Endometrial microvascular endothelial cells (primary cell): ENCODE data around the gene ULK4. TPM values are rescaled to one million over a fixed set of nuclear protein-coding genes. Genes with fewer than 3 reads are reported as not detected.

Experiments
- in situ Hi-C: cut with HindIII; loops from 2 replicates; pipeline ENCODE4 v1.10.0; 2017; ENCODE audit warnings: low sequenced_read_pairs, low pct_unique_long_range_greater_than_20kb; ENCODE audit errors: inconsistent ontology term
- total RNA-seq: library from RNA; depleted of rRNA; stranded (reverse); fragments of >200 nt; gene quantifications from one replicate; pipeline ENCODE4 v1.2.3, GENCODE V29; 2015; ENCODE audit errors: inconsistent ontology term

The ULK4 gene
- total RNA-seq, 1 donor from 2014 or later, result 7.3 TPM

DNA sequence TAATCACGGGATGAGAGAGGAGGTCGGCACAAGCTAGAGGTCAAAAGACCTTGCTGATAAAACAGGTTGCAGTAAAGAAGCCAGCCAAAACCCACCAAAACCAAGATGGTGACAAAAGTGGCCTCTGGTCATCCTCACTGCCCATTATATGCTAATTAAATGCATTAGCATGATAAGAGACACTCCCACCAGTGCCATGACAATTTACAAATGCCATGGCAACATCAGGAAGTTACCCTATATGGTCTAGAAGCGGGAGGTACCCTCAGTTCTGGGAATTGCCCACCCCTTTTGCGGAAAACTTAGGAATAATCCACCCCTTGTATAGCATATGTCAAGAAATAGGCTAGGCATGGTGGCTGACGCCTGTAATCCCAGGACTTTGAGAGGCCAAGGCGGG lies 4.3 kb upstream of the ULK4 start:
- in situ Hi-C loops, result no loop called here

GRCh38 chr3:41963823-41964222 lies 1.9 kb upstream of the ULK4 start:
- in situ Hi-C loops, result no loop called here

DNA sequence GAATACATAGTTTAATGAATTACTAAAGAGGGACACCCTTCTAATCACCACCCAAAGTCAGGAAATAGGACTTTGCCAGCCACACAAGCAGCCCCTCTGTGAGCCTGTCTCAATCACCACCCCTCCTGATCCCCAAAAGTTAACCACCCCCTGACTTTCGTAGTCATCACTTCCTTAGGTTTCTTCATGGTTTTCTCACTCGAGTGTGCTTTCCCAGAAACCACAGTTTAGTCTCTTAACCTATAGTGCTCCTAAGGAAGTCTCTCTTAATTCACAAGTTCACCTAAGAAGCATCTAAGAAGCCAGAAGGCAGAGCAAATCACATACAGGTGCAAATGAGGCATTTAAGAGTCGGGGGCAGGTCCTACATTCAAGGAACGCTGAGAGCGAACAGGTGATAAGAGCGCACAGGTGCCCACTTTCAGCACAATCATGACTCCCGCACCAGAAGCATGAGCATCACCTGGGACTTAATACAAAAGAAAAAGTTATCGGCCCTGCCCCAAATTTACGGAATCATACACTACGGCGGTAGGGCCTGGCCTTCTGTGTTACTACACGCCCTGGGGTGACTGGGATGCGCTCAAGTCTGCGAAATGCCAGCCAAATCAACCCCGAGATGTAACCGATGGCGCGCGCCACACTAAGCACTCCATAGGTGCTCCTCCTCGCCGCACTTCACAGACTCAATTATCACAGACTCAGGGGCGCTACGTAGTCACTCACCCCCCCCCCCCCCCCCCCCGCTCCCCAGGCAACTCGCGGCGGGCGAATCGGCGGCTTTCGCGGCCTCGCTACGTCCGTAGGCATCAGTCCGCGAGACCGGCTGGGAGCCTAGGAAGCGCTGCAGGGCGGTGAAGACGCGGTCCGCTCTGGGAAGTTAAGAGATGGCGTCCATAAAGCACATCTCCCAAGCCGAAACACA lies 815 bp downstream of the ULK4 start:
- in situ Hi-C loops, result no loop called here

GRCh38 chr3:41956574-41956973 lies 5.3 kb downstream of the ULK4 start:
- in situ Hi-C loops, result no loop called here

DNA sequence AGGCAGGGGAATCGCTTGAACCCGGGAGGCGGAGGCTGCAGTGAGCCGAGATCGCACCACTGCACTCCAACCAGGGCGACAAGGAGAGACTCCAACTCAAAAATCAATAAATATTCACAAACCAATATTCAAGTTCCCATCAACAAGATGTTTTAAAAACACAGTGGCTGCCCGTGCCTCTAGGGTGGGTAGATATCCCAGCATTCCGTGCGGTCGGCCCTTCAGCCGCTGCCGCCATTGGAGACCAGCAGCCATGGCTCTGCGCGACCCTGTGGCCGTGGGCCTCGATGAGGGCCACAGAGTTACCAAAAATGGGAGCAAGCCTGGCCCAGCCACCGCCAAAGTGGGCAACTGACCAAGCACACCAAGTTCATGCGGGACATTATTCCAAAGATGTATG lies 6.7 kb downstream of the ULK4 start:
- in situ Hi-C loops, result no loop called here

DNA sequence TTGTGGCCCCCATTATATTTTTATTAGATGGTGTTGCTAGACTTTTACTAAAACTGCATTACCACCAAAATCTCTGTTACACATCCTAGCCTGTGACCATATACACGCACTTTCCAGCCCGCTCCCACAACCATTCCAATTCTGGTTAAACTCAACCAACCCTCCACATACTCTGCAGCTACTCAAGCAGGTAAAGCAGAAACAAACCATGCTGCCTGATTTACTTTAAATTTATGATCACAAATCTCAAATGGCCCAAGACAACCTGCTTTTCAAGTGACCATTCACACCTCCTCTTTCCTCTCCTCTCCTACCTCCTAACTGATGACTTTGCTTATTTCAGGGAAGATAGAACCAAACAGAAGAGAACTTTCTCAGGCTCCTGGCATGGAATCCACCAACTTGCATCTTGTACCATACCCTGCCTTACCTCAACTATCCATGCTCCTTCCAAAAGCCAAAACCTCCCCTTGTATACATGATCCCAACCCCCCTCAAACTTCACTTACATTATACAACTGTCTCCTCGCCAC lies 18.5 kb downstream of the ULK4 start:
- in situ Hi-C loops, result no loop called here

DNA sequence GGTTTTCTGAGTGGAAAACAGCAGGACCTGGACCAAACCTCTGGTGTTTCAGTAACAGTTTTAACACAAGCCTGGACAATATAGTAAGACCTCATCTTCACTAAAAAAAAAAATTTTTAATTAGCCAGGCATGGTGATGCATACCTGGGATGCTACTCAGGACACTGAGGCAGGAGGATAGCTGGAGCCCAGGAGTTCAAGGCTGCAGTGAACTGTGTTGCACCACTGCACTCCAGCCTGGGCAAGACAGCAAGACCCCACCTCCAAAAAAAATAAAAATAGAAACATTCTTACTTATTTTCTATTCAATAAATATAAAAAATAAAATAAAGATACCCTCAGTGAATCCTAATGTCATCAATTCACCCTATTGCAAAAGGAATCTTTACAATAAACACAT lies 21.5 kb downstream of the ULK4 start:
- in situ Hi-C loops, result no loop called here

DNA sequence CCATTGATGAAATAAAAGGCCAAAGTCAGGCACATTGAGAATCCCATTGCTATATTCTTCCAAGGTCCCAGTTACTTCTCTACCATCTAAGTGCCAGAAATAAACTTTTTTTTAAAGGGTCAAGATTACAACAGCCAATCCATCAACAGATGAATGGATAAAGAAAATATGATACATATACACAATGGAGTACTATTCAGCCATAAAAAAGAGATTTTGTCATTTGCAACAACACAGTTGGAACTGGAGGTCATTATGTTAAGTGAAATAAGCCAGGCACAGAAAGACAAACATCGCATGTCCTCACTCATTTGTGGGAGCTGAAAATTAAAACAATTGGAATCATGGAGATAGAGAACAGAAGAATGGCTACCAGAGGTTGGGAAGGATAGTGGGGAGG lies 25.5 kb downstream of the ULK4 start:
- in situ Hi-C loops, result no loop called here

- in situ Hi-C loops, result no loop called here
Measured at GRCh38 chr3:41933154-41933676, 28.7 kb downstream of the ULK4 start.

- in situ Hi-C loops, result no loop called here
Measured at GRCh38 chr3:41932464-41932863, 29.4 kb downstream of the ULK4 start.

DNA sequence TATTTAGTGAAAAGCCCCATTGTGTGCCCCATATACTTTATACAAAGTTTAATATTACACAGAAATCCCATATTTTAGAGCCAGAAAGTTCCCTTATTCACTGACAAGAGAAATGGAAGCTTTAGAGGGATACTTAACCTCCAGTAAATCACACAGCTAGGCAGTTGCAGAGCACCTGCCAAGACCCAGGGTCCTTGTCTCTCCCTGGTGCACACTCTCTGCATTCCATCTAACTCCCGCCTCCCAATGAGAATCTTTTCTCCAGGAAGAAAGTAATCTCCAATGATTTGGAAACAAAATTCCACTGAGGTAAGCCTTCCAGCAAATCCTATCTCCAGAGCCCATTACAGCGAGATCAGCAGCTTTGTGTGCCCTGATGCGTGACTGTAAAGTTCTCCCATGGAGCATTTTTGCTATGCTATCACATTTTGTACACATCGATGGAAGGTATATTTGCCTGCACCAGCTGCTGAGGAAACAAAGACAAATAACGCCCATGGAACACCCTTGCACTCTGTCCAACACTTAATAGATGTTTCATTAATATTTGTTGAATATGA lies 41.4 kb downstream of the ULK4 start:
- in situ Hi-C loops, result no loop called here

DNA sequence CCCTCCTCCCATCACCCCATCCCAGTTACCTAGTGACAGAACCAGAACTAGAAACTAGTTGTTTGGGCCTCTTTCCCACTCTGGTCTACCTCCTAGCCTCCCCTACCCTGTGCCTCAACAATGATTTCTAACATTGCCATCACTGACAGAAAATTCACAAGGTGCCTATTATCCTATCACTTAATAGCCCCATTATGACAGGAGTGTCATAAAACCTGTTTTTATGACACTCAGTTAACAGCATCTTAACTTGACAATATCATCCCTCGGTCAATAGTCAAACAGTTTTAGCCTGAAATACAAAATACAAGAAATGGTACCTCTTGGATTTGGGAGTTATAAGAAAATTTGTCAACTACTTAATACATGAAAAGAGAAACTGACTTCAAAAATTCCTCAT lies 46.5 kb downstream of the ULK4 start:
- in situ Hi-C loops, result no loop called here

- in situ Hi-C loops, result no loop called here
Measured at GRCh38 chr3:41912280-41912679, 49.6 kb downstream of the ULK4 start.

DNA sequence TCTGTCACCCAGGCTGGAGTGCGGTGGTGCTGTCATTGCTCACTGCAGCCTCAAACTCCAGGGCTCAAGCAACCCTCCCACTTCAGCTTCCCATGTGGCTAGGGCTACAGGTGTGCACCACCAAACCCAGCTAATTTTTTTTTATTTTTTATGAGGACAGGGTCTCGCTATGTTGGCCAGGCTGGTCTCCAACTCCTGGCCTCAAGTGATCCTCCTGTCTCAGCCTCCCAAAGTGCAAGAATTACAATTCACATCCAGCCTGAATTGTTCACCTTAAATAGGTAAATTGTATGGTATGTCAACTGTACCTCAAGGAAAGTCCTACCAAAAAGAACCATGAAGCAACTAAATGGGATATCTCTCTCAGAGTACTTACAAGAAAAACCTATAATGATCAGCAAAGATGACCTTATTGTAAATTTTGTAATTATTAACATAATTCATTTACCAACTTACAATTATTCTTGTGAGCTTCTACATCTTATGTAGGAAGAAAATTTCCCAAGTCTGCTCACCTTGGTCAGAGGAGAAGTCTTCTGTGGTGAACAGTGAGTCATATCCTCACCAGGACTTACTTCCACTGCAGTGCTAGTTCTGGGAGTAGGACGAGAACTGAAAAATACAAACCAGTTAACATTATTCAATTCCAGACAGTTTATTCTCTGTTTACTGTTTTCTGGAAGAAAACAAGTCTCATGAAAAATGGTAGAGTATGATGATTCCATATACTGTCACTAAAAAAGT lies 54.4 kb downstream of the ULK4 start:
- in situ Hi-C loops, result no loop called here

- in situ Hi-C loops, result no loop called here
Measured at GRCh38 chr3:41900265-41900664, 61.6 kb downstream of the ULK4 start.

- in situ Hi-C loops, result loop anchor here (10.0 kb wide), 1 partner anchor 206 kb away; no protein-coding TSS in a partner anchor
Measured at GRCh38 chr3:41898631-41899030, 63.3 kb downstream of the ULK4 start.

GRCh38 chr3:41893977-41894376 lies 67.9 kb downstream of the ULK4 start:
- in situ Hi-C loops, result loop anchor here (10.0 kb wide), 1 partner anchor 211 kb away; no protein-coding TSS in a partner anchor

DNA sequence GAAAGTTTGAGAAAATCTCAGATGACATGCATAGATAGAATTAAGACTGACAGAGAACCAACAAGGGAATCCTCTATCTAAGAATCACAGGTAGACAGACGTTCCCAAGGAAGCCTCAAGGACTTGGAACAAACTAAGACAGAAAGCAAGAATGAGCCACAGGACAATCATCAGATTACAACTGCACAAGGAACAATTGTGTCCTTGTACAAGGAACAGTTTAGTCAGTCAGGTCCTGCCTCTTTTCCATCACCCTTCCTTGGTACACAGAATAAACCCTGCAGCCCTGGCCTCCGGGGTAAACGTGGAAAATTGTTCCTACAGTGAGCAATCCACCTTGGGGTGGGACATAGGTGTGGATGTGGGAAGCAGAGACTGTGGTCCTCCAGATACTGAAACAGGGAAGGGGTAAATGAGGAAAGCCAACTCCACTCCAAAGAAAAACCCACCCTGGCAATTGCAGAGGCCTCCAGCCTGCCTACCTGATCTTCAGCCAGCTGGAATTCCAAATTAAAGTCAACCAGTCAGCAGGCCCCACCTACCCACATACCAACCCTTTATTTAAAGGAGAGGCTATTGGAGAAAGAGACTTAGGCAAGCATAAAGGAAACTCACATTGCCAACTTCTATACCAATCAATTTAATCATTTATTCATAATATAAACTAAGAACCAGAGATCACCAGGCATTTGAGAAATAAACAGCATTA lies 73.4 kb downstream of the ULK4 start:
- in situ Hi-C loops, result no loop called here

- in situ Hi-C loops, result no loop called here
Measured at GRCh38 chr3:41882956-41883355, 78.9 kb downstream of the ULK4 start.
